OCI-LY7 (cell line): Measurements from ENCODE around the gene SIRT6.

Source experiments
- EZH2phosphoT487 ChIP-seq: fragments of 200-600 bp; sonication (generic); IDR thresholded peaks from 2 replicates; pipeline ENCODE4 v1.6.1; 2018; ENCODE audit warnings: low read depth, borderline replicate concordance, mild to moderate bottlenecking, mixed run types, antibody characterized with exemption, low read length, moderate library complexity, mixed read lengths
- TF ChIP-seq, protein P1 (sequence below): fragments of 200-600 bp; sonication (generic); conservative IDR thresholded peaks from 2 replicates; pipeline ENCODE4 v1.5.1; 2014; ENCODE audit warnings: mild to moderate bottlenecking, antibody characterized with exemption, low read length, moderate library complexity, mixed read lengths

GRCh38 chr19:4178990-4179389 lies 3.4 kb downstream of the SIRT6 start:
- TF ChIP-seq, protein P1, sequence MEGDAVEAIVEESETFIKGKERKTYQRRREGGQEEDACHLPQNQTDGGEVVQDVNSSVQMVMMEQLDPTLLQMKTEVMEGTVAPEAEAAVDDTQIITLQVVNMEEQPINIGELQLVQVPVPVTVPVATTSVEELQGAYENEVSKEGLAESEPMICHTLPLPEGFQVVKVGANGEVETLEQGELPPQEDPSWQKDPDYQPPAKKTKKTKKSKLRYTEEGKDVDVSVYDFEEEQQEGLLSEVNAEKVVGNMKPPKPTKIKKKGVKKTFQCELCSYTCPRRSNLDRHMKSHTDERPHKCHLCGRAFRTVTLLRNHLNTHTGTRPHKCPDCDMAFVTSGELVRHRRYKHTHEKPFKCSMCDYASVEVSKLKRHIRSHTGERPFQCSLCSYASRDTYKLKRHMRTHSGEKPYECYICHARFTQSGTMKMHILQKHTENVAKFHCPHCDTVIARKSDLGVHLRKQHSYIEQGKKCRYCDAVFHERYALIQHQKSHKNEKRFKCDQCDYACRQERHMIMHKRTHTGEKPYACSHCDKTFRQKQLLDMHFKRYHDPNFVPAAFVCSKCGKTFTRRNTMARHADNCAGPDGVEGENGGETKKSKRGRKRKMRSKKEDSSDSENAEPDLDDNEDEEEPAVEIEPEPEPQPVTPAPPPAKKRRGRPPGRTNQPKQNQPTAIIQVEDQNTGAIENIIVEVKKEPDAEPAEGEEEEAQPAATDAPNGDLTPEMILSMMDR = no peak
- no peak for TF ChIP-seq EZH2phosphoT487
